Prostate gland (tissue), 2 donors: Measurements from ENCODE around the gene RDH16. TPM values are rescaled to one million over a fixed set of nuclear protein-coding genes. Genes with fewer than 3 reads are reported as not detected.
"Not testable (repeated sequence)": the region's sequence is repeated elsewhere in the genome, so short reads cannot be mapped to it uniquely, and the experiment has no call there.

Experiments used
- DNase-seq: peaks from one replicate; pipeline ENCODE4 v3.0.0-alpha.2; 2019; ENCODE audit warnings: low spot score
- H3K27ac ChIP-seq, 2 donors: fragments of 200-600 bp; sonication (generic); 2 replicates each; pipeline ENCODE4 v1.5.1; 2017 to 2019
- H3K27me3 ChIP-seq: fragments of 200-600 bp; sonication (generic); replicated peaks from 2 replicates; pipeline ENCODE4 v1.5.1; 2019; ENCODE audit not compliant: insufficient read depth
- H3K36me3 ChIP-seq, 2 donors: fragments of 200-600 bp; sonication (generic); 1 replicate in 1 of 2; 2 replicates in 1 of 2; pipeline versions ENCODE4 v1.5.1 to v1.8.1; 2017 to 2019
- H3K4me1 ChIP-seq: fragments of 200-600 bp; sonication (generic); replicated peaks from 2 replicates; pipeline ENCODE4 v1.5.1; 2019
- H3K4me3 ChIP-seq, 2 donors: fragments of 200-600 bp; sonication (generic); 2 replicates each; pipeline ENCODE4 v1.5.1; 2017 to 2019
- H3K9me3 ChIP-seq: fragments of 200-600 bp; sonication (generic); 2 replicates; pipeline ENCODE4 v1.5.1; 2017
- CTCF ChIP-seq, 4 experiments: fragments of 200-600 bp in 2 of 4; fragments of 450-650 bp in 2 of 4; sonication (generic) in 2 of 4; IDR thresholded peaks; 1 replicate in 3 of 4; 2 replicates in 1 of 4; pipeline ENCODE4 v1.5.1; 2016 to 2019; ENCODE audit warnings: antibody characterized with exemption in 4 of 4, mild to moderate bottlenecking in 2 of 4, moderate library complexity in 2 of 4
- POLR2A ChIP-seq: fragments of 450-650 bp; IDR thresholded peaks from one replicate; pipeline ENCODE4 v1.6.1; 2016; ENCODE audit warnings: antibody characterized with exemption, mild to moderate bottlenecking
- POLR2AphosphoS5 ChIP-seq: sonication (generic); formaldehyde crosslinking; IDR thresholded peaks from one replicate; pipeline ENCODE4 v1.6.1; 2017; ENCODE audit warnings: antibody characterized with exemption
- WGBS: methylation state at CpG from one replicate; pipeline ENCODE4 v1.1.5; 2018; 5-methylcytosine and 5-hydroxymethylcytosine counted together
- intact Hi-C: fragments of 100-400 bp; cut with DNase I; formaldehyde crosslinking; loops from one replicate; pipeline ENCODE4 v1.14.2; 2022
- total RNA-seq, 2 donors: library from RNA; depleted of rRNA; stranded (reverse); fragments of >200 nt; gene quantifications; one replicate each; pipeline ENCODE4 v1.1.0, GENCODE V29; 2016

Gene RDH16
- total RNA-seq, 2 donors from 2014 or later = 4.4 to 7.8 TPM

GRCh38 chr12:56948457-56948777 is 9.0 kb downstream of the RDH16 start:
- H3K27ac ChIP-seq = no peak overlapping the region
- TF ChIP-seq POLR2AphosphoS5 (no peak), CTCF (IDR thresholded peaks at IDR 0.05) (no peak), POLR2A (no peak)
- intact Hi-C loops = no loop called here

GRCh38 chr12:56947633-56948456 is 9.6 kb downstream of the RDH16 start:
- Histone ChIP-seq H3K4me1 (no peaks in the 10 kb centered on the region), H3K4me3 (no peak overlapping the region), H3K9me3 (no peaks in the 10 kb centered on the region), H3K27me3 (no peaks in the 10 kb centered on the region), H3K36me3 (no peaks in the 10 kb centered on the region), H3K27ac (no peak overlapping the region)
- 89% methylated on average over 6 of the region's 6 CpGs for WGBS
- no peak for DNase-seq
- intact Hi-C loops = no loop called here
- TF ChIP-seq POLR2A (no peak), CTCF (IDR thresholded peaks at IDR 0.05) (peak in 1 of 4 experiments; percentile 17), POLR2AphosphoS5 (no peak)

More at GRCh38 chr12:56948457-56948777, 9.0 kb downstream of the RDH16 start:
- no peaks in the 10 kb centered on the region for H3K27me3 ChIP-seq
- H3K4me3 ChIP-seq = no peak overlapping the region
- H3K9me3 ChIP-seq = no peaks in the 10 kb centered on the region
- no peak for DNase-seq
- no peaks in the 10 kb centered on the region for H3K4me1 ChIP-seq
- no peaks in the 10 kb centered on the region for H3K36me3 ChIP-seq

GRCh38 chr12:56943878-56944277 is 13.5 kb downstream of the RDH16 start:
- Histone ChIP-seq H3K27ac (no peak overlapping the region), H3K4me1 (no peaks in the 10 kb centered on the region), H3K27me3 (no peaks in the 10 kb centered on the region), H3K9me3 (no peaks in the 10 kb centered on the region), H3K4me3 (no peak overlapping the region), H3K36me3 (no peaks in the 10 kb centered on the region)
- TF ChIP-seq POLR2AphosphoS5 (no peak), POLR2A (no peak), CTCF (IDR thresholded peaks at IDR 0.05) (no peak)
- DNase-seq = no peak
- intact Hi-C loops = no loop called here
- 96% methylated on average over 4 of the region's 4 CpGs for WGBS

- H3K27ac ChIP-seq, H3K4me3 ChIP-seq, DNase-seq, H3K9me3 ChIP-seq, H3K36me3 ChIP-seq, H3K27me3 ChIP-seq, H3K4me1 ChIP-seq, intact Hi-C loops: not testable (repeated sequence)
- 89% methylated on average over 1 of the region's 1 CpG for WGBS
Measured at GRCh38 chr12:56943374-56943773, 14.0 kb downstream of the RDH16 start.

- no peaks in the 10 kb centered on the region for H3K9me3 ChIP-seq
- H3K36me3 ChIP-seq = no peaks in the 10 kb centered on the region
- intact Hi-C loops = no loop called here
- peak; percentile 23 for DNase-seq
- H3K27me3 ChIP-seq = no peaks in the 10 kb centered on the region
- WGBS = 10% methylated on average over 2 of the region's 3 CpGs
- no peak overlapping the region for H3K4me3 ChIP-seq
- TF ChIP-seq POLR2A = no peak
- no peak for TF ChIP-seq CTCF (IDR thresholded peaks at IDR 0.05)
- TF ChIP-seq POLR2AphosphoS5 = no peak
- H3K4me1 ChIP-seq = no peaks in the 10 kb centered on the region
- no peak overlapping the region for H3K27ac ChIP-seq
Measured at GRCh38 chr12:56941299-56942017, 15.9 kb downstream of the RDH16 start.

- H3K27ac ChIP-seq, H3K4me1 ChIP-seq, H3K27me3 ChIP-seq, DNase-seq, intact Hi-C loops, H3K4me3 ChIP-seq, H3K36me3 ChIP-seq, H3K9me3 ChIP-seq: not testable (repeated sequence)
- no CpG with 5 or more reads among the region's 4 CpGs for WGBS
Measured at GRCh38 chr12:56940942-56941298, 16.5 kb downstream of the RDH16 start.
